Smooth muscle cell (in vitro differentiated cells): ENCODE measurements around the gene NUP85. TPM values are rescaled to one million over a fixed set of nuclear protein-coding genes. Genes with fewer than 3 reads are reported as not detected.
"Not testable (repeated sequence)": the region's sequence is repeated elsewhere in the genome, so short reads cannot be mapped to it uniquely, and the experiment has no call there.

Source experiments
- DNase-seq: peaks from one replicate; lab custom pipeline; 2025; ENCODE audit not compliant: unreplicated experiment; lab: John Stamatoyannopoulos, UW
- H2AFZ ChIP-seq: fragments of 200-600 bp; sonication (generic); 2 replicates; pipeline ENCODE4 v1.6.0; 2016; ENCODE audit warnings: antibody characterized with exemption, low read depth, mild to moderate bottlenecking
- H3F3A ChIP-seq: fragments of 200-600 bp; sonication (generic); 2 replicates; pipeline ENCODE4 v1.6.0; 2017; ENCODE audit warnings: antibody characterized with exemption, low read depth
- H3K27ac ChIP-seq: fragments of 200-600 bp; sonication (generic); 2 replicates; pipeline ENCODE4 v1.5.1; 2016; ENCODE audit warnings: low read depth, mild to moderate bottlenecking
- H3K27me3 ChIP-seq: fragments of 200-600 bp; sonication (generic); 2 replicates; pipeline ENCODE4 v1.6.1; 2016; ENCODE audit warnings: low read depth, mild to moderate bottlenecking
- H3K36me3 ChIP-seq: fragments of 200-600 bp; sonication (generic); 2 replicates; pipeline ENCODE4 v1.5.1; 2016; ENCODE audit warnings: low read depth
- H3K4me1 ChIP-seq: fragments of 200-600 bp; sonication (generic); 2 replicates; pipeline ENCODE4 v1.5.1; 2016; ENCODE audit warnings: low read depth
- H3K4me2 ChIP-seq: fragments of 200-600 bp; sonication (generic); 2 replicates; pipeline ENCODE4 v1.6.0; 2016; ENCODE audit warnings: mild to moderate bottlenecking
- H3K4me3 ChIP-seq: fragments of 200-600 bp; sonication (generic); 2 replicates; pipeline ENCODE4 v1.5.1; 2016; ENCODE audit warnings: mild to moderate bottlenecking
- H3K79me2 ChIP-seq: fragments of 200-600 bp; sonication (generic); 2 replicates; pipeline ENCODE4 v1.6.0; 2016; ENCODE audit warnings: low read depth, mild to moderate bottlenecking
- H3K9ac ChIP-seq: fragments of 200-600 bp; sonication (generic); 2 replicates; pipeline ENCODE4 v1.6.0; 2016; ENCODE audit warnings: low read depth
- H3K9me3 ChIP-seq: fragments of 200-600 bp; sonication (generic); replicated peaks from 2 replicates; pipeline ENCODE4 v1.5.1; 2016; ENCODE audit warnings: low read depth
- H4K20me1 ChIP-seq: fragments of 200-600 bp; sonication (generic); 2 replicates; pipeline ENCODE4 v1.6.0; 2016; ENCODE audit warnings: low read depth
- WGBS: methylation state at CpG from one replicate; pipeline ENCODE4 v1.1.7; 2016; ENCODE audit warnings: low lambda C conversion rate; 5-methylcytosine and 5-hydroxymethylcytosine counted together
- polyA plus RNA-seq: library from polyadenylated mRNA; unstranded; fragments of >200 nt; fragmentation: Nextera tagmentation; extraction: Ambion mirVana; gene quantifications from 2 replicates; pipeline ENCODE4 v1.2.1, GENCODE V29; 2016
- total RNA-seq: library from RNA; depleted of rRNA; stranded (reverse); fragments of >200 nt; gene quantifications from 2 replicates; pipeline ENCODE4 v1.2.3, GENCODE V29; 2014
- TF ChIP-seq, protein P1 (sequence below): fragments of 200-600 bp; sonication (generic); IDR thresholded peaks from 2 replicates; pipeline ENCODE4 v1.5.1; 2017; ENCODE audit warnings: borderline replicate concordance, mild to moderate bottlenecking, antibody characterized with exemption; ENCODE audit not compliant: insufficient read depth, poor library complexity, severe bottlenecking

Gene NUP85
- total and polyA plus RNA-seq, 2 experiments from 2014 or later = 24.0 to 43.2 TPM

DNA sequence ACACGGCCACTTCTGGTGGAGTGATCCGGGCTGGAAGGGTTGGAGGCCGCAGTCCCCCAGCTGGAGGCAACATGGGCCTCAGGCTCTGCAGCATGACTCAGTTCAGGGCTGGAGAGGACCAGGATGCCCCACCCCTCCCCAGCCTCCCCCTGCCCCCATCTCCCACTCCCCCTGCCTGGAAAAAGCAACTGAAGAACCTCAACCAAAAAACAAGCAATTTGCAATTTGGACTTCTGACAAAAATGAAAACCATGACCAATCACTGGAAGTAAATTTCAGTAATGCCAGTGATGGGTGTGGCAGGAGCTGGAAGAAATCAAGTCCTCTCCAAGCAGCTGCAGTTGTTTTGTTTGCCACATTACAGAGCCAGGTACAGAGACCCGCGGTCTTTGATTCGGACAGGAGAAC, 72.2 kb downstream of the NUP85 start:
- Histone ChIP-seq H3K36me3 (no peaks in the 10 kb centered on the region), H3F3A (no peaks in the 10 kb centered on the region), H3K27me3 (no peaks in the 10 kb centered on the region), H2AFZ (no peak overlapping the region), H4K20me1 (no peaks in the 10 kb centered on the region), H3K27ac (no peak overlapping the region), H3K4me3 (no peak overlapping the region), H3K4me2 (no peak overlapping the region), H3K9me3 (no peaks in the 10 kb centered on the region), H3K79me2 (no peaks in the 10 kb centered on the region), H3K9ac (no peak overlapping the region), H3K4me1 (no peaks in the 10 kb centered on the region)
- WGBS = 69% methylated on average over 6 of the region's 6 CpGs
- TF ChIP-seq, protein P1, sequence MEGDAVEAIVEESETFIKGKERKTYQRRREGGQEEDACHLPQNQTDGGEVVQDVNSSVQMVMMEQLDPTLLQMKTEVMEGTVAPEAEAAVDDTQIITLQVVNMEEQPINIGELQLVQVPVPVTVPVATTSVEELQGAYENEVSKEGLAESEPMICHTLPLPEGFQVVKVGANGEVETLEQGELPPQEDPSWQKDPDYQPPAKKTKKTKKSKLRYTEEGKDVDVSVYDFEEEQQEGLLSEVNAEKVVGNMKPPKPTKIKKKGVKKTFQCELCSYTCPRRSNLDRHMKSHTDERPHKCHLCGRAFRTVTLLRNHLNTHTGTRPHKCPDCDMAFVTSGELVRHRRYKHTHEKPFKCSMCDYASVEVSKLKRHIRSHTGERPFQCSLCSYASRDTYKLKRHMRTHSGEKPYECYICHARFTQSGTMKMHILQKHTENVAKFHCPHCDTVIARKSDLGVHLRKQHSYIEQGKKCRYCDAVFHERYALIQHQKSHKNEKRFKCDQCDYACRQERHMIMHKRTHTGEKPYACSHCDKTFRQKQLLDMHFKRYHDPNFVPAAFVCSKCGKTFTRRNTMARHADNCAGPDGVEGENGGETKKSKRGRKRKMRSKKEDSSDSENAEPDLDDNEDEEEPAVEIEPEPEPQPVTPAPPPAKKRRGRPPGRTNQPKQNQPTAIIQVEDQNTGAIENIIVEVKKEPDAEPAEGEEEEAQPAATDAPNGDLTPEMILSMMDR = no peak
- no peak for DNase-seq

DNA sequence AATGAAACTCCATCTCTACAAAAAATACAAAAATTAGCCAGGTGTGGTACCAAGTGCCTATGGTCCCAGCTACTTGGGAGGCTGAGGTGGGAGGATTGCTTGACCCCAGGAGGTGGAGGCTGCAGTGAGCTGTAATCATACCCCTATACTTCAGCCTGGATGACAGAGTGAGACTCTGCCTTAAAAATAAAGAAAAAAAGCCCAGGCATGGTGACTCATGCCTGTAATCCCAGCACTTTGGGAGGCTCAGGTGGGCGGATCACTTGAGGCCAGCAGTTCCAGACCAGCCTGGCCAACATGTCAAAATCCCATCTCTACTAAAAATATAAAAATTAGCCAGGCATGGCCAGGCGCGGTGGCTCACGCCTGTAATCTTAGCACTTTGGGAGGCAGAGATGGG, 74.7 kb downstream of the NUP85 start:
- not testable (repeated sequence) for H4K20me1 ChIP-seq, H3K4me1 ChIP-seq, H3K4me3 ChIP-seq, H3K27me3 ChIP-seq, H2AFZ ChIP-seq, DNase-seq, H3K79me2 ChIP-seq, H3K36me3 ChIP-seq, H3K9ac ChIP-seq, H3K27ac ChIP-seq, H3K4me2 ChIP-seq, H3F3A ChIP-seq, H3K9me3 ChIP-seq
- 97% methylated on average over 4 of the region's 4 CpGs for WGBS

DNA sequence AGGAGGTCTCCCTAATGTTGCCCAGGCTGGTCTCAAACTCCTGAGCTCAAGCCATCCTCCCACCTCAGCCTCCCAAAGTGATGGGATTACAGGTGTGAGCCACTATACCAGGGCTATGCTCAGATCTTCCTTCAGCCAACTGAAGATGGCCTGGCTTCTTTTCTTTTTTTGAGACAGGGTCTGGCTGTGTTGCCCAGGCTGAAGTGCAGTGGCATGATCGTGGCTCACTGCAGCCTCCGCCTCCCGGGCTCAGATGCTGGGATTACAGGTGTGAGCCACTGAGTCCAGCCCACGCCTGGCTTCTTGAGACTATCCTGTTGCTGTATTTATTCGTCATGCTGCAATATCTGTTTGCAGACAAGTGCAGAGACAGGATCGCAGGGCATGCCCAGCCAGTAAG, 79.6 kb downstream of the NUP85 start:
- Histone ChIP-seq H3K4me3 (no peak overlapping the region), H3K79me2 (no peaks in the 10 kb centered on the region), H3K4me1 (no peaks in the 10 kb centered on the region), H3K9ac (no peak overlapping the region), H3F3A (no peaks in the 10 kb centered on the region), H3K27ac (no peak overlapping the region), H3K27me3 (no peaks in the 10 kb centered on the region), H3K9me3 (no peaks in the 10 kb centered on the region), H3K4me2 (no peak overlapping the region), H3K36me3 (no peaks in the 10 kb centered on the region), H4K20me1 (no peaks in the 10 kb centered on the region), H2AFZ (no peak overlapping the region)
- TF ChIP-seq, protein P1 = no peak
- no peak for DNase-seq
- WGBS = 89% methylated on average over 6 of the region's 6 CpGs

Other genes with a start within 250 kb of the NUP85 start
- gene HID1, start 232.9 kb upstream of the NUP85 start, total RNA-seq = 6.8 and 8.8 TPM in 2 replicates
- gene HID1, start 232.9 kb upstream of the NUP85 start, polyA plus RNA-seq = 3.3 and 22.0 TPM in 2 replicates
- 35.9 and 40.7 TPM in 2 replicates for gene CDR2L, start 218.0 kb upstream of the NUP85 start, total RNA-seq
- gene CDR2L, start 218.0 kb upstream of the NUP85 start, polyA plus RNA-seq = 37.8 and 39.9 TPM in 2 replicates
- gene MRPL58, start 193.0 kb upstream of the NUP85 start, total RNA-seq = 36.8 and 75.6 TPM in 2 replicates
- gene MRPL58, start 193.0 kb upstream of the NUP85 start, polyA plus RNA-seq = 36.2 and 41.4 TPM in 2 replicates
- gene ATP5PD, start 158.7 kb upstream of the NUP85 start, total RNA-seq = 233 and 309 TPM in 2 replicates
- gene ATP5PD, start 158.7 kb upstream of the NUP85 start, polyA plus RNA-seq = 318 and 321 TPM in 2 replicates
- 18.2 and 27.3 TPM in 2 replicates for gene KCTD2, start 158.5 kb upstream of the NUP85 start, total RNA-seq
- gene KCTD2, start 158.5 kb upstream of the NUP85 start, polyA plus RNA-seq = 11.1 and 12.7 TPM in 2 replicates
- 11.1 and 17.1 TPM in 2 replicates for gene SLC16A5, start 117.7 kb upstream of the NUP85 start, total RNA-seq
- 19.5 and 22.0 TPM in 2 replicates for gene SLC16A5, start 117.7 kb upstream of the NUP85 start, polyA plus RNA-seq
- 3.0 and 6.8 TPM in 2 replicates for gene ARMC7, start 95.7 kb upstream of the NUP85 start, total RNA-seq
- gene ARMC7, start 95.7 kb upstream of the NUP85 start, polyA plus RNA-seq = 1.8 and 3.5 TPM in 2 replicates
- 25.8 and 39.9 TPM in 2 replicates for gene NT5C, start 73.9 kb upstream of the NUP85 start, total RNA-seq
- gene NT5C, start 73.9 kb upstream of the NUP85 start, polyA plus RNA-seq = 46.8 and 53.5 TPM in 2 replicates
- 103 and 141 TPM in 2 replicates for gene JPT1, start 51.2 kb upstream of the NUP85 start, total RNA-seq
- gene JPT1, start 51.2 kb upstream of the NUP85 start, polyA plus RNA-seq = 240 and 288 TPM in 2 replicates
- gene SUMO2, start 22.7 kb upstream of the NUP85 start, total RNA-seq = 104 and 111 TPM in 2 replicates
- 416 and 419 TPM in 2 replicates for gene SUMO2, start 22.7 kb upstream of the NUP85 start, polyA plus RNA-seq
- gene GGA3, start 55.9 kb downstream of the NUP85 start, total RNA-seq = 16.1 and 20.5 TPM in 2 replicates
- 23.7 and 23.9 TPM in 2 replicates for gene GGA3, start 55.9 kb downstream of the NUP85 start, polyA plus RNA-seq
- 35.1 and 37.6 TPM in 2 replicates for gene MRPS7, start 56.2 kb downstream of the NUP85 start, total RNA-seq
- gene MRPS7, start 56.2 kb downstream of the NUP85 start, polyA plus RNA-seq = 97.2 and 111 TPM in 2 replicates
- gene MIF4GD, start 65.6 kb downstream of the NUP85 start, total RNA-seq = 5.3 and 6.2 TPM in 2 replicates
- 17.0 and 20.8 TPM in 2 replicates for gene MIF4GD, start 65.6 kb downstream of the NUP85 start, polyA plus RNA-seq
- 1.9 and 2.4 TPM in 2 replicates for gene SLC25A19, start 83.8 kb downstream of the NUP85 start, total RNA-seq
- 3.6 and 6.9 TPM in 2 replicates for gene SLC25A19, start 83.8 kb downstream of the NUP85 start, polyA plus RNA-seq
- 62.4 and 76.5 TPM in 2 replicates for gene GRB2, start 200.0 kb downstream of the NUP85 start, total RNA-seq
- 80.1 and 83.2 TPM in 2 replicates for gene GRB2, start 200.0 kb downstream of the NUP85 start, polyA plus RNA-seq